Measurements from ENCODE around the gene OR1F1.

The OR1F1 gene

GRCh38 chr16:3147046-3147756, 40.8 kb upstream of the OR1F1 start:
- DNase-seq (ENCODE audit: low spot score in 2 of 2) (no peak), ATAC-seq (ENCODE audit: low read depth) (no peak)
- Mint-ChIP-seq H3K4me3 (no peak overlapping the region), H3K4me1 (peaks cover 10% of the 10 kb centered on the region), H3K36me3 (peaks cover 4% of the 10 kb centered on the region), H3K9me3 (no peaks in the 10 kb centered on the region), H3K27ac (no peak overlapping the region), H3K27me3 (no peaks in the 10 kb centered on the region)

- Mint-ChIP-seq H3K36me3 (no peaks in the 10 kb centered on the region), H3K9me3 (no peaks in the 10 kb centered on the region), H3K27ac (no peak overlapping the region), H3K4me3 (no peak overlapping the region), H3K4me1 (peaks cover 16% of the 10 kb centered on the region), H3K27me3 (no peaks in the 10 kb centered on the region)
- ATAC-seq (ENCODE audit: low read depth) (no peak), DNase-seq (ENCODE audit: low spot score in 2 of 2) (no peak)
Measured at GRCh38 chr16:3147757-3148104, 40.3 kb upstream of the OR1F1 start.

DNA sequence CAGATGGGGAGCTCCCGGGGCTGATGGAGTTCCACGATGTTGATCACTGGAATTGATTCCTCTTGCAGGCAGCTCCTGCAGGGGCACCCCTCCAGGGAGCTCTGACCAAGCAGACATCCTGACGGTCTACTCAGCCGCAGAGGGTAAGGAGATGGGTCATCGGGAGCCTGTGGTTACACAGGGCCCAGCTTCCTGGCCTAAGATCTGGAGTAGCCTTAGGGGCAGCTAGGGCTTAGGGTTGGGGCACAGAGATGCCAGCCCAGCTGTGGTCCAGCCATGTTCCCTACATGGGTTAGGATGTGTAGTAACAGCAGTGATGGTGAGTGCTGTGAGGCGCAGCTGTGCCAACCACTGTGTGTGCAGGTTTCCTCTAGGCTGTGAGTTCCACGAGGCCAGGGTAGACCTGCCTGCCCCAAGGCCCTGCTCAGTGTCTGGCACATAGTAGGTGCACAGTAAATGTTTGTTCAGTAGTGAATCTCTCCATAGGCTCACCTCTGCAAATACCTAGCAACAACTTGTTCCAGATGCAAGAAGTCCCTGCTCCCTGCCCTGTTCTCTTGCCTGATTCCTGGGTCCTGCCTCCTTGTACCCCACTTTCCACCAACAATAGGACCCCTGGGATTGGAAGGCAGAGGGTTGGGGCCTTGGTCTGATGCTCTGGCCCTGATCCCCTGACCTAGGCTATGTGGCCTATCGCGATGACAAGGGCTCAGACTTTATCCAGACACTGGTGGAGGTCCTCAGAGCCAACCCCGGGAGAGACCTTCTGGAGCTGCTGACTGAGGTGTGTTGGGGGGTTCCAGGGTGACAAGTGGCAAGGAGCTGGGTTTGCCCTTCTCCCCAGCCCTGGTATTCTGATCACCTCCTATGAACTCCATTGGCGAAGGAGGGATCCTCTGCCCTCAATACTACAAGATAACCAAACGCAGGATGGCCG, 39.5 kb upstream of the OR1F1 start:
- Mint-ChIP-seq H3K36me3 (no peaks in the 10 kb centered on the region), H3K27ac (no peak overlapping the region), H3K4me3 (peak overlapping the region; percentile 89), H3K27me3 (no peaks in the 10 kb centered on the region), H3K4me1 (peaks cover 16% of the 10 kb centered on the region), H3K9me3 (no peaks in the 10 kb centered on the region)
- ATAC-seq (ENCODE audit: low read depth) (no peak), DNase-seq (ENCODE audit: low spot score in 2 of 2) (no peak)

DNA sequence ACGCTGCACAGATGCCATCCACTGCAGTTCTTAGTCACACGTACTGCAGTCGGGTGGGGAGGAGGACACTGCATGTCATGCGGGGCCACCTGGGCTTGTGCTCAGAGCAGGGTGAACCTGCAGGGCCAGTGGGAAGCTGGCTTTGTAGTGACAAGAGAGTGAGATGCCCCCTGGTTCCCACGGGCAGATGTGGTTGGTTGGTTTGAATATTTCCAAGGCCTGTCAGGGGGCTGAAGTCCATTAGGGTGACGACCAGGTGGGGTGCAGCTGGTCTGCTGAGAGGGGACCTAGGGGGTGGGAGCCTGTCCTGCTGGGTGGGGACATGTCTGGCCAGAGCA, 38.8 kb upstream of the OR1F1 start:
- Mint-ChIP-seq H3K27ac (no peak overlapping the region), H3K9me3 (peaks cover under 1% of the 10 kb centered on the region), H3K4me1 (peaks cover 16% of the 10 kb centered on the region), H3K36me3 (peaks cover 1% of the 10 kb centered on the region), H3K27me3 (no peaks in the 10 kb centered on the region), H3K4me3 (peak overlapping the region; percentile 89)
- DNase-seq (ENCODE audit: low spot score in 2 of 2) (no peak), ATAC-seq (ENCODE audit: low read depth) (no peak)

DNA sequence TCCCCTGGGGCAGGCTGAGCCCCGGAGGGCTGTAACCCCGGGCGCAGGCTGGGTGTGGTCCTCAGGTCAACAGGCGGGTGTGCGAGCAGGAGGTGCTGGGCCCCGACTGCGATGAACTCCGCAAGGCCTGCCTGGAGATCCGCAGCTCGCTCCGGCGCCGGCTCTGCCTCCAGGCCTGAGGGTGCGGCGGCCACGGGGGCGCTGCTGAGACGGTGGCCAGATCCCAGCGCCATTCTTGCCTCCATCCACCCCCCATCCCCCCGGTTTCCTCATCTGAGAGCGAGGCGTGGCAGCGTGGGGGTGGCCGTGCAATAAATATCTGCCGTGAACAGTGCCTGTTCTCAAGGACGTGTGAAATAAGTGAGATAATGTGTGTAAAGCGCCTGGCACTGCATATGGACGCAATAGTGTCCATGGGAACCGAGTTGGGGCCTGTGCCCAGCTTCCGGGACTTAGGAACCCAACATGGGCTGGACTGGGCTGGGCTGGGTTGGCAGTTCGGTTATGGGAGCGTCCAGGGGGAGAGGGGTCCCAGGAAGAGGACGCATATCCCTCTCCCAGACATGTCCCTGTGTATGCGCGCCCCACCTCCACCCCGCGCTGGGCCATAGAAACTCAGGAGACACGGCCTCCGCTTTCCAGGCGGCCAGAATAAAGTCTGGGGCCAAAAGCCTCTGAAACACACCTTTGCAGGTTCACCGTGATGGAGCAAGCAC, 38.2 kb upstream of the OR1F1 start:
- Mint-ChIP-seq H3K27me3 (peaks cover 1% of the 10 kb centered on the region), H3K9me3 (peaks cover 2% of the 10 kb centered on the region), H3K36me3 (peaks cover 3% of the 10 kb centered on the region), H3K27ac (peak overlapping the region; percentile 95), H3K4me3 (peak overlapping the region; percentile 89), H3K4me1 (peaks cover 16% of the 10 kb centered on the region)
- ATAC-seq (ENCODE audit: low read depth), result peak; percentile 25
- peak; percentile 35 to 60 for DNase-seq (ENCODE audit: low spot score in 2 of 2)

DNA sequence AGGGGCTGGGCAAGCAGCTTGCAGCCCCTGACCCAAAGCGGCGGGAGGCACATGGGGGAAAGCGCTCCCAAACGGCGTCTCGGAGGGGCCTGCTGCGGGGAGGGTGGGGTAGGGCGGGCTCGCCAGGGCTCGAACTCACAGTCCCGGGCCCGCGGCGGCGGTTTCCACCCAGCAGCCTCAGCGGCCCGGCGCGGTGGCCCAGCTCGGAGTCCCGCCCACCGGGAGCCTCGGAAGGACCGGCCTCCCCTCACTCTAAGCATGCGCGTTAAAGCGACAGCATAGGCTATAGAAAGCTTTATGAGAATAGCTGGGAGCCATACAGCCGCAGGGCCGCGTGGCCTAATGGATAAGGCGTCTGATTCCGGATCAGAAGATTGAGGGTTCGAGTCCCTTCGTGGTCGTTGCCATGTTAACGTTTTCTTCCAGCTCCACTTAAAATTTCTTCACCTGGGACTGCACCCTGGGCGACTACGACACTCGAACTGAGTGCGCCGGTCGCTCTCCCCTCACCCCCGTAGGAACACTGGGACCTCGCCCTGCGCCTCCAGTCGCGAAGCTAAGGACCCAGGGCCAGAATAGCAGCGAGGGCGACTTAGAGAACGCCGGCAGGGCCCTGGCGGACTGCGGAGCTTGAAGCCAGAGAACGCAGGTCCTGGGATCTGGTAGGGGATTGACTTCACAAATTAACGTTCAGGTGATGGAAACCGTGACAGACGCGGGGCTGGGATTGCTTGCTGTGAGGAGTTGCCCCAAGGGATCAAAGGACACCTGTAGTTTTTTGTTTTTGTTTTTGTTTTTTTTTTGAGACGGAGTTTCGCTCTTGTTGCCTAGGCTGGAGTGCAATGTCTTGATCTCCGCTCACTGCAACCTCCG, 37.4 kb upstream of the OR1F1 start:
- Mint-ChIP-seq H3K36me3 (peaks cover 3% of the 10 kb centered on the region), H3K27ac (peak overlapping the region; percentile 95), H3K4me1 (peaks cover 16% of the 10 kb centered on the region), H3K9me3 (peaks cover 2% of the 10 kb centered on the region), H3K27me3 (peaks cover 1% of the 10 kb centered on the region), H3K4me3 (peak overlapping the region; percentile 89)
- ATAC-seq (ENCODE audit: low read depth), result peak; percentile 90
- peak; percentile 98 to 99 for DNase-seq (ENCODE audit: low spot score in 2 of 2)

- peaks cover 16% of the 10 kb centered on the region for H3K4me1 Mint-ChIP-seq
- no peak for ATAC-seq (ENCODE audit: low read depth)
- H3K9me3 Mint-ChIP-seq, result peaks cover 2% of the 10 kb centered on the region
- peaks cover 1% of the 10 kb centered on the region for H3K27me3 Mint-ChIP-seq
- H3K36me3 Mint-ChIP-seq, result peaks cover 3% of the 10 kb centered on the region
- H3K27ac Mint-ChIP-seq, result peak overlapping the region; percentile 95
- DNase-seq (ENCODE audit: low spot score in 2 of 2), result no peak
- H3K4me3 Mint-ChIP-seq, result peak overlapping the region; percentile 65
Measured at GRCh38 chr16:3152027-3152276, 36.1 kb upstream of the OR1F1 start.

GRCh38 chr16:3152277-3152990, 35.6 kb upstream of the OR1F1 start:
- H3K27me3 Mint-ChIP-seq, result peaks cover 1% of the 10 kb centered on the region

DNA sequence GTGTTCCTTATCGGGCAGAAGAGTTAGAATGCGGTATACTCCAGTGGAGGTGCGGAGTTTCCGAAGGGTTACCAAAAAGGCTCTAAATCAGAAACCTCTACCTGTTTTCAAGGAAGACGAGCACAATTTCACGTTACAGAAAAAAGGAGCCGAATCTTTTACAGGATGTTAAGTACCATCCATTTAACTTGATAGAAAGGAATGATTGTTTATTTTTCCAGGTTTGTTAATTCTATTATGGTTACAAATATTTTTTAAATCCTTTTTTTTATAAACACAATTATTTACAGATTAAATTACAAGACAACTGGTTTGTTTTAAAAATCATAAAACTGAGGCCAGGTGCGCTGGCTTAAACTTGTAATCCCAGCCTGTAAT, 35.0 kb upstream of the OR1F1 start:
- Mint-ChIP-seq H3K4me3 (no peak overlapping the region), H3K9me3 (peaks cover 2% of the 10 kb centered on the region), H3K27ac (peak overlapping the region; percentile 95), H3K4me1 (peaks cover 24% of the 10 kb centered on the region), H3K36me3 (peaks cover 3% of the 10 kb centered on the region), H3K27me3 (peaks cover 1% of the 10 kb centered on the region)
- DNase-seq (ENCODE audit: low spot score in 2 of 2) (no peak), ATAC-seq (ENCODE audit: low read depth) (no peak)

More at GRCh38 chr16:3152277-3152990, 35.6 kb upstream of the OR1F1 start:
- ATAC-seq (ENCODE audit: low read depth) (no peak), DNase-seq (ENCODE audit: low spot score in 2 of 2) (peak in 1 of 2 donors; percentile 66)
- peaks cover 19% of the 10 kb centered on the region for H3K4me1 Mint-ChIP-seq
- H3K36me3 Mint-ChIP-seq, result peaks cover 3% of the 10 kb centered on the region
- H3K27ac Mint-ChIP-seq, result peak overlapping the region; percentile 95
- peak overlapping the region; percentile 65 for H3K4me3 Mint-ChIP-seq
- peaks cover 2% of the 10 kb centered on the region for H3K9me3 Mint-ChIP-seq

- H3K36me3 Mint-ChIP-seq, result peaks cover 3% of the 10 kb centered on the region
- H3K27me3 Mint-ChIP-seq, result peaks cover 1% of the 10 kb centered on the region
- peaks cover 2% of the 10 kb centered on the region for H3K9me3 Mint-ChIP-seq
- H3K4me3 Mint-ChIP-seq, result no peak overlapping the region
- DNase-seq (ENCODE audit: low spot score in 2 of 2) (no peak), ATAC-seq (ENCODE audit: low read depth) (no peak)
- peaks cover 23% of the 10 kb centered on the region for H3K4me1 Mint-ChIP-seq
- peak overlapping the region; percentile 8 for H3K27ac Mint-ChIP-seq
Measured at GRCh38 chr16:3155181-3155580, 32.8 kb upstream of the OR1F1 start.

GRCh38 chr16:3155972-3156371, 32.0 kb upstream of the OR1F1 start:
- H3K27ac Mint-ChIP-seq, result no peak overlapping the region
- ATAC-seq (ENCODE audit: low read depth) (no peak), DNase-seq (ENCODE audit: low spot score in 2 of 2) (no peak)
- no peak overlapping the region for H3K4me3 Mint-ChIP-seq
- H3K4me1 Mint-ChIP-seq, result peaks cover 18% of the 10 kb centered on the region
- H3K36me3 Mint-ChIP-seq, result peaks cover 3% of the 10 kb centered on the region
- peaks cover 1% of the 10 kb centered on the region for H3K27me3 Mint-ChIP-seq
- peaks cover 2% of the 10 kb centered on the region for H3K9me3 Mint-ChIP-seq

DNA sequence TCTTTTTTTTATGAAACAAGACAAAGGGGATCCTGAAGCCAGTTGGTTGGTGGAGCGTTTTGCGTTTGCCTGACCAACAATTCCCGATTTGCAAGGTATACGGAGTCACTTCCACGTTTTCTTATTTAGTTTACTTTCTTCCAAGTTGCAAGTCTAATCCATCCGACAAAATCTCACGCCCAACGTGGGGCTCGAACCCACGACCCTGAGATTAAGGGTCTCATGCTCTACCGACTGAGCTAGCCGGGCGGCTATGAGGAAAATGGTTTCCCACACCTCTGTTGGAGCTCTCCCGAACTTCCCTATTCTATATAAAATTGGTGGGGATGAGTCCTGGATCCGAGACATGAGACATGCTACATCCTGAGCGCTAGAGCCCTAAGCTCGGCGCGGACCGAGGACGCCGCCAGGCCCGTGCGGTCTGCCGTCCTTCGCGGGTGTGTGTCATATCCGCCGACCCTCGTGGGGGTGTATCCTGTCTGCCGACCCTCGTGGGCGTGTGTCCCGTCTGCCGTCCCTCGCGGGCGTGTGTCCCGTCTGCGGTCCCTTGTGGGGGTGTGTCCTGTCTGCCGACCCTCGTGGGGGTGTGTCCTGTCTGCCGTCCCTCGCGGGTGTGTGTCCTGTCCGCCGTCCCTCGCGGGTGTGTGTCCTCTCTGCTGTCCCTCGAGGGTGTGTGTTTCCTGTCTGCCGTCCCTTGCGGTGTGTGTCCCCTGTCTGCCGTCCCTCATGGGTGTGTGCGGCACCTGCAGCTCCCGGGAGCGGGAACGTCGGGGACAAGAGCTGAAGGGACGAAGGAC, 30.6 kb upstream of the OR1F1 start:
- Mint-ChIP-seq H3K9me3 (peaks cover 2% of the 10 kb centered on the region), H3K4me3 (peak overlapping the region; percentile 91), H3K27ac (peak overlapping the region; percentile 90), H3K27me3 (peaks cover 1% of the 10 kb centered on the region), H3K36me3 (peaks cover 3% of the 10 kb centered on the region), H3K4me1 (peaks cover 15% of the 10 kb centered on the region)
- DNase-seq (ENCODE audit: low spot score in 2 of 2), result peak in 1 of 2 donors; percentile 49
- ATAC-seq (ENCODE audit: low read depth), result no peak
